ENCODE results near the gene SMIM28. TPM values are rescaled to one million over a fixed set of nuclear protein-coding genes. Genes with fewer than 3 reads are reported as not detected.

Gene SMIM28
- total and polyA plus RNA-seq, 9 of the 15 experiments (the other 6 are each of a cell fraction or from before 2014, with no cell fraction given), result not detected

DNA sequence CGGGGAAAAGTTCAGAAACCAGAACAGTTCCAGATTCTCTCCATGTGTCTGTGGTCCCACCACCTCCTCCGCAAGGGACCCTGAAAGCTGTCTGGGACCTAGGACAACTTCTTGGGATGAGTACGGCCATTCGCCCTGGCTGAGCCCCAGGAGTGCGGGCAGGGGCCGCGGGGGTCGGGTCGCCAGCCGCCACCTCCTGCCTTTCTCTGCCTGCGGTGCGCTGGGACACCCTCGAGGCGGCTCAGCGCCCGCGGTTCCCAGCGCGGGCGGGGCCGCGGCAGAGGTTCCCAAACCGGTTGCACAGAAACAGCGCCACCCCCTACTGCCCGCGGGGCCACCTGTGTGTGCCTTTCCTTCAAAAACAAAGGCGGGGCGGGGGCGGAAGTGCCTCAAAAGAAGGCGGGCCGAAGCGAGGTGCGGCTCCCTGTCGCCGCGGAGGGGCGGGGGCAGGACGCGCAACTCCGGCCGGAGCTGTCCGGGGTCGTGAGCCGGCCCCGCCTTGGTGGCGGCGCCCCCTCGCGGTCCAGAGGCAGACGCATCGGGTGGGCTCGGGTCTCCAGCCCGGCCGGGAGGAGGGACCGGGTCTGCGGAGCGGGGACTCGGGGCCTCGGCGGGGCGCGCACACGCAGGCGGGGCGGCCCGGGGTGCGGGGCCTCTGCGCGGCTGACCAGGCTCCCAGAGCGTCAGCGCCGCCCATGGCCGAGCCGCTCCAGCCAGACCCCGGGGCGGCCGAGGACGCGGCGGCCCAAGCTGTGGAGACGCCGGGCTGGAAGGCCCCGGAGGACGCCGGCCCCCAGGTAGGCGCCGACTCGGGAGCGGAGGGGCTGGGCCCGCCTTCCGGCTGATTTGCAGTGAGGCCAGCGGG lies 26.3 kb downstream of the SMIM28 start, which contains the start of gene HEBP2 (continued):
- TF ChIP-seq, protein P1, sequence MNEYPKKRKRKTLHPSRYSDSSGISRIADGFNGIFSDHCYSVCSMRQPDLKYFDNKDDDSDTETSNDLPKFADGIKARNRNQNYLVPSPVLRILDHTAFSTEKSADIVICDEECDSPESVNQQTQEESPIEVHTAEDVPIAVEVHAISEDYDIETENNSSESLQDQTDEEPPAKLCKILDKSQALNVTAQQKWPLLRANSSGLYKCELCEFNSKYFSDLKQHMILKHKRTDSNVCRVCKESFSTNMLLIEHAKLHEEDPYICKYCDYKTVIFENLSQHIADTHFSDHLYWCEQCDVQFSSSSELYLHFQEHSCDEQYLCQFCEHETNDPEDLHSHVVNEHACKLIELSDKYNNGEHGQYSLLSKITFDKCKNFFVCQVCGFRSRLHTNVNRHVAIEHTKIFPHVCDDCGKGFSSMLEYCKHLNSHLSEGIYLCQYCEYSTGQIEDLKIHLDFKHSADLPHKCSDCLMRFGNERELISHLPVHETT (CRISPR knock-in tag; conservative IDR thresholded peaks at IDR 0.05 in 1 of 2, IDR thresholded peaks at IDR 0.05 in 1 of 2), result peak in 1 of 2 experiments; percentile 31; a peak in 1 of 4 replicates
- TF ChIP-seq RBFOX2 (IDR thresholded peaks at IDR 0.05; ENCODE audit: low read depth, low read length), result peak; percentile 96
- TF ChIP-seq, protein P2, sequence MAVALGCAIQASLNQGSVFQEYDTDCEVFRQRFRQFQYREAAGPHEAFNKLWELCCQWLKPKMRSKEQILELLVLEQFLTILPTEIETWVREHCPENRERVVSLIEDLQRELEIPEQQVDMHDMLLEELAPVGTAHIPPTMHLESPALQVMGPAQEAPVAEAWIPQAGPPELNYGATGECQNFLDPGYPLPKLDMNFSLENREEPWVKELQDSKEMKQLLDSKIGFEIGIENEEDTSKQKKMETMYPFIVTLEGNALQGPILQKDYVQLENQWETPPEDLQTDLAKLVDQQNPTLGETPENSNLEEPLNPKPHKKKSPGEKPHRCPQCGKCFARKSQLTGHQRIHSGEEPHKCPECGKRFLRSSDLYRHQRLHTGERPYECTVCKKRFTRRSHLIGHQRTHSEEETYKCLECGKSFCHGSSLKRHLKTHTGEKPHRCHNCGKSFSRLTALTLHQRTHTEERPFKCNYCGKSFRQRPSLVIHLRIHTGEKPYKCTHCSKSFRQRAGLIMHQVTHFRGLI (CRISPR knock-in tag; IDR thresholded peaks at IDR 0.05), result no peak
- 0 out of 2 replicates have a peak, but pooled peaks have one; percentile 5 for TF ChIP-seq NFIC (IDR thresholded peaks at IDR 0.05)
- TF ChIP-seq, protein P3, sequence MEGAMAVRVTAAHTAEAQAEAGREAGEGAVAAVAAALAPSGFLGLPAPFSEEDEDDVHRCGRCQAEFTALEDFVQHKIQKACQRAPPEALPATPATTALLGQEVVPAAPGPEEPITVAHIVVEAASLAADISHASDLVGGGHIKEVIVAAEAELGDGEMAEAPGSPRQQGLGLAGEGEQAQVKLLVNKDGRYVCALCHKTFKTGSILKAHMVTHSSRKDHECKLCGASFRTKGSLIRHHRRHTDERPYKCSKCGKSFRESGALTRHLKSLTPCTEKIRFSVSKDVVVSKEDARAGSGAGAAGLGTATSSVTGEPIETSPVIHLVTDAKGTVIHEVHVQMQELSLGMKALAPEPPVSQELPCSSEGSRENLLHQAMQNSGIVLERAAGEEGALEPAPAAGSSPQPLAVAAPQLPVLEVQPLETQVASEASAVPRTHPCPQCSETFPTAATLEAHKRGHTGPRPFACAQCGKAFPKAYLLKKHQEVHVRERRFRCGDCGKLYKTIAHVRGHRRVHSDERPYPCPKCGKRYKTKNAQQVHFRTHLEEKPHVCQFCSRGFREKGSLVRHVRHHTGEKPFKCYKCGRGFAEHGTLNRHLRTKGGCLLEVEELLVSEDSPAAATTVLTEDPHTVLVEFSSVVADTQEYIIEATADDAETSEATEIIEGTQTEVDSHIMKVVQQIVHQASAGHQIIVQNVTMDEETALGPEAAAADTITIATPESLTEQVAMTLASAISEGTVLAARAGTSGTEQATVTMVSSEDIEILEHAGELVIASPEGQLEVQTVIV (CRISPR knock-in tag; IDR thresholded peaks at IDR 0.05; ENCODE audit: borderline replicate concordance), result no peak
- TF ChIP-seq GABPA (tag; conservative IDR thresholded peaks at IDR 0.05; ENCODE audit: low read depth), result peak; percentile 92
- TF ChIP-seq NFRKB (IDR thresholded peaks at IDR 0.05; ENCODE audit: low read depth), result no peak
- peak; percentile 13; the same call in 1 of the 2 replicates for TF ChIP-seq DMBX1 (CRISPR knock-in tag; IDR thresholded peaks at IDR 0.05; ENCODE audit: borderline replicate concordance)
- TF ChIP-seq, protein P4, sequence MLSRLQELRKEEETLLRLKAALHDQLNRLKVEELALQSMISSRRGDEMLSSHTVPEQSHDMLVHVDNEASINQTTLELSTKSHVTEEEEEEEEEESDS (CRISPR knock-in tag; IDR thresholded peaks at IDR 0.05), result no peak
- TF ChIP-seq, protein P5, sequence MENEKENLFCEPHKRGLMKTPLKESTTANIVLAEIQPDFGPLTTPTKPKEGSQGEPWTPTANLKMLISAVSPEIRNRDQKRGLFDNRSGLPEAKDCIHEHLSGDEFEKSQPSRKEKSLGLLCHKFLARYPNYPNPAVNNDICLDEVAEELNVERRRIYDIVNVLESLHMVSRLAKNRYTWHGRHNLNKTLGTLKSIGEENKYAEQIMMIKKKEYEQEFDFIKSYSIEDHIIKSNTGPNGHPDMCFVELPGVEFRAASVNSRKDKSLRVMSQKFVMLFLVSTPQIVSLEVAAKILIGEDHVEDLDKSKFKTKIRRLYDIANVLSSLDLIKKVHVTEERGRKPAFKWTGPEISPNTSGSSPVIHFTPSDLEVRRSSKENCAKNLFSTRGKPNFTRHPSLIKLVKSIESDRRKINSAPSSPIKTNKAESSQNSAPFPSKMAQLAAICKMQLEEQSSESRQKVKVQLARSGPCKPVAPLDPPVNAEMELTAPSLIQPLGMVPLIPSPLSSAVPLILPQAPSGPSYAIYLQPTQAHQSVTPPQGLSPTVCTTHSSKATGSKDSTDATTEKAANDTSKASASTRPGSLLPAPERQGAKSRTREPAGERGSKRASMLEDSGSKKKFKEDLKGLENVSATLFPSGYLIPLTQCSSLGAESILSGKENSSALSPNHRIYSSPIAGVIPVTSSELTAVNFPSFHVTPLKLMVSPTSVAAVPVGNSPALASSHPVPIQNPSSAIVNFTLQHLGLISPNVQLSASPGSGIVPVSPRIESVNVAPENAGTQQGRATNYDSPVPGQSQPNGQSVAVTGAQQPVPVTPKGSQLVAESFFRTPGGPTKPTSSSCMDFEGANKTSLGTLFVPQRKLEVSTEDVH (IDR thresholded peaks at IDR 0.05; ENCODE audit: low read depth, partially characterized antibody), result no peak
- no peak for TF ChIP-seq HSF4 (CRISPR knock-in tag; IDR thresholded peaks at IDR 0.05; ENCODE audit: borderline replicate concordance)
- TF ChIP-seq, protein P6, sequence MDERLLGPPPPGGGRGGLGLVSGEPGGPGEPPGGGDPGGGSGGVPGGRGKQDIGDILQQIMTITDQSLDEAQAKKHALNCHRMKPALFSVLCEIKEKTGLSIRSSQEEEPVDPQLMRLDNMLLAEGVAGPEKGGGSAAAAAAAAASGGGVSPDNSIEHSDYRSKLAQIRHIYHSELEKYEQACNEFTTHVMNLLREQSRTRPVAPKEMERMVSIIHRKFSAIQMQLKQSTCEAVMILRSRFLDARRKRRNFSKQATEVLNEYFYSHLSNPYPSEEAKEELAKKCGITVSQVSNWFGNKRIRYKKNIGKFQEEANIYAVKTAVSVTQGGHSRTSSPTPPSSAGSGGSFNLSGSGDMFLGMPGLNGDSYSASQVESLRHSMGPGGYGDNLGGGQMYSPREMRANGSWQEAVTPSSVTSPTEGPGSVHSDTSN (CRISPR knock-in tag; IDR thresholded peaks at IDR 0.05; ENCODE audit: low read depth), result no peak
- TF ChIP-seq, protein P6 (tag; conservative IDR thresholded peaks at IDR 0.05; ENCODE audit: low read depth), result no peak
- TF ChIP-seq HNRNPL (IDR thresholded peaks at IDR 0.05; ENCODE audit: low read depth, low read length), result peak; percentile 92
